ENCODE data around the gene GSG1L. TPM values are rescaled to one million over a fixed set of nuclear protein-coding genes. Genes with fewer than 3 reads are reported as not detected.

Gene GSG1L
- total RNA-seq, 1 donor from 2014 or later = not detected

GRCh38 chr16:28098171-28098958, 34.9 kb upstream of the GSG1L start:
- no peak for TF ChIP-seq CTCF (IDR thresholded peaks at IDR 0.05)
- Histone ChIP-seq H3K27me3 (no peaks in the 10 kb centered on the region), H3K4me1 (no peaks in the 10 kb centered on the region), H3K9me3 (no peaks in the 10 kb centered on the region), H3K36me3 (peaks cover 54 to 63% of the 10 kb centered on the region in 2 donors), H3K4me3 (no peak overlapping the region), H3K27ac (no peak overlapping the region)
- intact Hi-C loops (cut with DNase I) = no loop called here
- no peak for DNase-seq (ENCODE audit: low spot score in 2 of 2)

- intact Hi-C loops (cut with DNase I) = no loop called here
- Histone ChIP-seq H3K9me3 (no peaks in the 10 kb centered on the region), H3K27ac (no peak overlapping the region), H3K36me3 (peaks cover 43 to 52% of the 10 kb centered on the region in 2 donors), H3K4me3 (no peak overlapping the region), H3K27me3 (no peaks in the 10 kb centered on the region), H3K4me1 (no peaks in the 10 kb centered on the region)
- no peak for TF ChIP-seq CTCF (IDR thresholded peaks at IDR 0.05)
- DNase-seq (ENCODE audit: low spot score in 2 of 2) = no peak
Observed at GRCh38 chr16:28096983-28097899, 33.7 kb upstream of the GSG1L start.

GRCh38 chr16:28093385-28093725, 29.8 kb upstream of the GSG1L start:
- H3K9me3 ChIP-seq = no peaks in the 10 kb centered on the region
- H3K4me3 ChIP-seq = no peak overlapping the region
- peaks cover 8 to 15% of the 10 kb centered on the region in 2 donors for H3K36me3 ChIP-seq
- no peak overlapping the region for H3K27ac ChIP-seq
- no peak for DNase-seq (ENCODE audit: low spot score in 2 of 2)
- no peaks in the 10 kb centered on the region for H3K4me1 ChIP-seq
- no peaks in the 10 kb centered on the region for H3K27me3 ChIP-seq
- no peak for TF ChIP-seq CTCF (IDR thresholded peaks at IDR 0.05)
- intact Hi-C loops (cut with DNase I) = no loop called here

GRCh38 chr16:28092721-28093384, 29.3 kb upstream of the GSG1L start:
- Histone ChIP-seq H3K4me3 (no peak overlapping the region), H3K9me3 (no peaks in the 10 kb centered on the region), H3K27ac (no peak overlapping the region), H3K36me3 (peaks cover 3 to 10% of the 10 kb centered on the region in 2 donors), H3K4me1 (no peaks in the 10 kb centered on the region), H3K27me3 (no peaks in the 10 kb centered on the region)
- DNase-seq (ENCODE audit: low spot score in 2 of 2) = no peak
- TF ChIP-seq CTCF (IDR thresholded peaks at IDR 0.05) = no peak
- intact Hi-C loops (cut with DNase I) = no loop called here

GRCh38 chr16:28091656-28092055, 28.1 kb upstream of the GSG1L start:
- H3K4me1 ChIP-seq = no peaks in the 10 kb centered on the region
- no peaks in the 10 kb centered on the region for H3K9me3 ChIP-seq
- H3K27ac ChIP-seq = no peak overlapping the region
- H3K4me3 ChIP-seq = no peak overlapping the region
- intact Hi-C loops (cut with DNase I) = no loop called here
- H3K36me3 ChIP-seq = no peaks in the 10 kb centered on the region
- no peaks in the 10 kb centered on the region for H3K27me3 ChIP-seq
- no peak for DNase-seq (ENCODE audit: low spot score in 2 of 2)
- no peak for TF ChIP-seq CTCF (IDR thresholded peaks at IDR 0.05)
